Glutamatergic neuron (in vitro differentiated cells): Measurements from ENCODE around the gene POU2AF3. TPM values are rescaled to one million over a fixed set of nuclear protein-coding genes. Genes with fewer than 3 reads are reported as not detected.

ENCODE experiments used
- DNase-seq: peaks from one replicate; pipeline ENCODE4 v3.0.0; 2022
- H3K27ac Mint-ChIP-seq: one replicate; pipeline ENCODE4 v1.8.0; 2020; ENCODE audit warnings: mild to moderate bottlenecking, mixed read lengths, inconsistent platforms; ENCODE audit not compliant: unreplicated experiment
- H3K27me3 Mint-ChIP-seq: one replicate; pipeline ENCODE4 v1.8.0; 2020; ENCODE audit warnings: mild to moderate bottlenecking, moderate library complexity, mixed read lengths, inconsistent platforms; ENCODE audit not compliant: unreplicated experiment
- H3K36me3 Mint-ChIP-seq: one replicate; pipeline ENCODE4 v1.8.0; 2020; ENCODE audit warnings: mild to moderate bottlenecking, mixed read lengths, inconsistent platforms; ENCODE audit not compliant: unreplicated experiment
- H3K4me1 Mint-ChIP-seq: one replicate; pipeline ENCODE4 v1.8.0; 2020; ENCODE audit warnings: mild to moderate bottlenecking, low read depth, mixed read lengths, inconsistent platforms; ENCODE audit not compliant: unreplicated experiment
- H3K4me3 Mint-ChIP-seq: one replicate; pipeline ENCODE4 v1.8.0; 2020; ENCODE audit warnings: mild to moderate bottlenecking, mixed read lengths, inconsistent platforms; ENCODE audit not compliant: unreplicated experiment
- H3K9me3 Mint-ChIP-seq: one replicate; pipeline ENCODE4 v1.8.0; 2020; ENCODE audit warnings: mild to moderate bottlenecking, moderate library complexity, mixed read lengths, inconsistent platforms; ENCODE audit not compliant: unreplicated experiment
- CTCF ChIP-seq: fragments of 200-600 bp; sonication (generic); IDR thresholded peaks from one replicate; pipeline ENCODE4 v1.5.0; 2021; ENCODE audit not compliant: partially characterized antibody, unreplicated experiment
- total RNA-seq: library from RNA; stranded (reverse); fragmentation: NEBNext Ultra II Directional; extraction: Animal tissue kit (Norgen Biotek cat#: 25700); gene quantifications from one replicate; pipeline ENCODE4 v1.2.1, GENCODE V29; 2021; ENCODE audit not compliant: unreplicated experiment

The POU2AF3 gene
- total RNA-seq, 1 donor from 2014 or later, result not detected

DNA sequence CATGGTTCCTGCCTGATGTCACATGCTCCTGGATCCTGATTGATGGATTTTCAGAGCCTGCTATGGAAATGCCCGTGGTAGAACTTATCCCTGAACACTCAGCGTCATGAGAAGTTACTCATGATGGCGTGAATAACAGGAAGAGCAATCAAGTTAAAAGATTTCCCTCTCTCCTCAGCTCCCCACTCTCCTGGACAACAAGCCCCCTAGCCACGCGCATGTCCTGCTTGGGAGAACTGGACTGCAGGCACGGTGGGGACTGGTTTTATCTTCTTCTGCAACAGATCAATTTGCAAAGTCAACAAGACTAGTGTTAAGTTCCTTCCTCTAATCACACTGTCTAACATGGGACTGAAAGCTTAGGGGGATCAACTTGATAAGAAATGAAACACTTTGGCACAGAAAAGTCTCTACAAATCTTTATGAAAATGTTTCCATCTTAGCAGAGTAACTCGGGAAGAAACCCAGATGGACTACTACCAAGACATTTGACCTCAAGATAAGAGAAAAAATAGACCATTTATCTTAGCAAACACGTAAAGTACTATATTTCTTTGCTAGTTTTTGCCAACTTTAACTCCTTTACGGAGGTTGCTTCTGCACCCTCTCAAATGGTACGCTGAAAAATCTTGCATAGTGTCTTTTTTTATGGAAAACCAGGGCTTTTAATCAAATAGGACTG, 53.2 kb downstream of the POU2AF3 start:
- no peak for TF ChIP-seq CTCF
- DNase-seq, result no peak
- Mint-ChIP-seq H3K4me3 (no peak overlapping the region), H3K27ac (no peak overlapping the region), H3K27me3 (no peaks in the 10 kb centered on the region), H3K4me1 (no peaks in the 10 kb centered on the region), H3K36me3 (no peaks in the 10 kb centered on the region), H3K9me3 (peaks cover under 1% of the 10 kb centered on the region)

DNA sequence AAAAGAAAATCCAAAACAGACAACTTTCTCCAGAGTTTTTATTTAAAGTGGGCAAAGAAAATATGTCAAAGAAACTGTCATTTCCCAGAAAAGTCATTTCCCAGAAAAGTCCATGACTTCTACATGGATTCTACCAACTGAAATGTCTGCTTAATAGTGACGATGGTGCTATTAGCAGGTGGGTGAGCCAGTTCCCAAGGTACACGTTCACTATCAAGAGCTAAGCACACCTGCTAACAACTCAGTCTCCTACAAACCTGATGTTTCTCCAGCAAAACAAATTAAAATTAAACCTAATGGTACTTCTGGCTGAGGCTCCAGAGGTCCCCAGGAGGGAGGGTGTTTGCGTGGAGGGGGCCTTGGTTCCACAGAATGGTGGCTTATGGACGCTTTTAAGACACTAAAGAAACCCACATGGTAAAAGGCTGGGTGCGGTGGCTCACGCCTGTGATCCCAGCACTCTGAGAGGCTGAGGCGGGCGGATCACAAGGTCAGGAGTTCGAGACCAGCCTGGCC, 53.9 kb downstream of the POU2AF3 start:
- Mint-ChIP-seq H3K9me3 (peaks cover 4% of the 10 kb centered on the region), H3K27me3 (no peaks in the 10 kb centered on the region), H3K4me3 (no peak overlapping the region), H3K27ac (no peak overlapping the region), H3K36me3 (no peaks in the 10 kb centered on the region), H3K4me1 (no peaks in the 10 kb centered on the region)
- DNase-seq, result no peak
- TF ChIP-seq CTCF, result no peak

GRCh38 chr11:111352935-111353710, 54.8 kb downstream of the POU2AF3 start:
- TF ChIP-seq CTCF, result no peak
- H3K36me3 Mint-ChIP-seq, result no peaks in the 10 kb centered on the region
- H3K4me1 Mint-ChIP-seq, result no peaks in the 10 kb centered on the region
- no peak overlapping the region for H3K27ac Mint-ChIP-seq
- no peak for DNase-seq
- H3K4me3 Mint-ChIP-seq, result no peak overlapping the region
- peaks cover 4% of the 10 kb centered on the region for H3K9me3 Mint-ChIP-seq
- no peaks in the 10 kb centered on the region for H3K27me3 Mint-ChIP-seq

DNA sequence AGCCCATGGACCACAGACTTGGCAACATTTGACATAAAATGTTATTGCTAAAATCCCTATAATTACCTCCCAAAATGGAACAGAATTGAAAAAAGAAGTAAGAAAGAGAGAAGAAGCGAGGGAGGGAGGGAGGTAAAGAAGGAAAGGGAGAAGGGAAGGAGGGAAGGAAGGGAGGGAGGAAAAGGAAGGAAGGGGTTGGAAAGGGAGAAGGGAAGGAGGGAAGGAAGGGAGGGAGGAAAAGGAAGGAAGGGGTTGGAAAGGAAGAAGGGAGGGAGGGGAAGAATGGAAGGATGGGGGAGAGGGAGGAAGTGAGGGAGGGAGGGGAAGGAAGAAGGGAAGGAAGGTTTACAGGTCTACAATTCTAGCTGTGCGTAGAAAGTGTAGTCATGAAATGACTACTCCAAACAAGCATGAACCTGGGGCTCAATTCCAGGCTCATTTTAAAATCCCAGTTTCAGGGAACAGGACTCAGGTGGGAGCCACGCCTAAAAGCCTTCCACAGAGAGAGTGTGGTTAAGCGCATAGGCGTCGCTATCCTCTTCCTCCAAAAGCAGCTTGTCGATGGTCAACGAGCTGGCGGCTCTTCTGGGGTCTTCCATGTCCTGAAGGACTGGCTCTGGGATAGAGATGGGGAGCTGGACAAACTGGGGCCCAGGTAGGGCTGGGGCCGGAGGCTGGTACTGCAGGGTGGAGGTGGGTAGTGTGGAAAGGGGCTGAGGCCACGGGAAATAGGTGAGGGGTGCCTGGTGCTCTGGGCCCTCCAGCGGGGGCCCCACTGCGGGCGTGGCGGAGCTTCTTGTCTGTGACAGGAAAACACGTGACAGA, 55.6 kb downstream of the POU2AF3 start:
- TF ChIP-seq CTCF, result no peak
- Mint-ChIP-seq H3K27ac (no peak overlapping the region), H3K27me3 (no peaks in the 10 kb centered on the region), H3K4me1 (no peaks in the 10 kb centered on the region), H3K4me3 (no peak overlapping the region), H3K36me3 (no peaks in the 10 kb centered on the region), H3K9me3 (peaks cover 4% of the 10 kb centered on the region)
- no peak for DNase-seq
